Measurements from ENCODE around the gene SRCIN1. TPM values are rescaled to one million over a fixed set of nuclear protein-coding genes. Genes with fewer than 3 reads are reported as not detected.

Gene SRCIN1
- total and polyA plus RNA-seq, 7 donors: 0.04 to 0.39 (median 0.16) TPM; not detected in 1

DNA sequence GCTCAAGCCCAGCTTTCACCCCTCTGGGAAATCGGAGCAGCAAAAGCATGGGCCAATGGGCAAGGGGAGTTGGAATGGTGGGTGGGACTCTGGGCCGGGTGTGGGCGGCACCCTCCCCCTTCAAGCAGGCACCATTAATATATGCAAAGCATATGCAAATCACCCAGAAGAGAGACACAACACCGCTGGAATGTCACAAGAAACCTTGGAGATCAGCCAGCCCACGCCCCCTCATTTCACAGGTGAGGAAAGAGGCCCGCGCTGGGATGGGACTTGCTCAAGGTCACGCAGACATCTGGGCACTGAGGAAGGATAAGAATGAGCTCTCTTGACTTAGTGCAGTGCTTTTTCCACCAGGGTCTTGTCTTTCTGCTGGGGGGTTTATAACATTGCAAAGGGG lies 4.8 kb downstream of the SRCIN1 start:
- no peak for DNase-seq
- H3K27ac ChIP-seq: no peak overlapping the region
- H3K36me3 ChIP-seq (ENCODE audit: insufficient read depth in 1 of 2, low read depth in 1 of 2): no peaks in the 10 kb centered on the region
- TF ChIP-seq CTCF (IDR thresholded peaks at IDR 0.05): no peak
- intact Hi-C loops (cut with DNase I): no loop called here
- WGBS, 3 donors: 70 to 75% (median 72%) methylated on average over 8 of the region's 8 CpGs
- no peak overlapping the region for H3K4me3 ChIP-seq
- peaks cover 0 to 72% (median 13%) of the 10 kb centered on the region in 3 donors for H3K27me3 ChIP-seq (ENCODE audit: insufficient read depth in 3 of 3, low read length in 2 of 3)
- no peaks in the 10 kb centered on the region for H3K4me1 ChIP-seq
- H3K9me3 ChIP-seq: no peaks in the 10 kb centered on the region
- no peak for ATAC-seq

DNA sequence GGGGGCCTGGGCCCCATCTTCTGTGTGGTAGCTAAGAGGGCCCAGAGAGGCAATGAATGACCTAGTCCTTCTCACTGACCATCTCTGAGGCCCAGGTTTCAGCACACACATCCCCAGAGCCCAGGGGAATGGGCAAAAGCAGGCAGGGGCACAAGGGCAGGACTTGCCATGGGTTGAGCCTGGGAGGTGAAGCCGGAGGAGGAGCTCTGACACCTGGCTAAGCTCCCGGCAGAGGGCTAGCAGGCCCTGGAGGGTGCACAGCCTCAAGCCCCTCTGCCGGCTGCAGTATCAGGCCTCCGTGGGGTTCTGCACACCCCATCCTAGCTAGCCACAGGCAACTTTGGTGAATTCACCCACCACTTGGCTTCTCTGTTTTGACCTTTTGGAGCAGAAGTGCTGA lies 5.3 kb downstream of the SRCIN1 start:
- DNase-seq (no peak), ATAC-seq (no peak)
- intact Hi-C loops (cut with DNase I): no loop called here
- 73 to 93% (median 75%) methylated on average over 4 of the region's 4 CpGs for WGBS, 3 donors
- Histone ChIP-seq H3K36me3 (ENCODE audit: insufficient read depth in 1 of 2, low read depth in 1 of 2) (no peaks in the 10 kb centered on the region), H3K27me3 (ENCODE audit: insufficient read depth in 3 of 3, low read length in 2 of 3) (peaks cover 0 to 74% (median 17%) of the 10 kb centered on the region in 3 donors), H3K4me3 (no peak overlapping the region), H3K27ac (no peak overlapping the region), H3K9me3 (no peaks in the 10 kb centered on the region), H3K4me1 (no peaks in the 10 kb centered on the region)
- TF ChIP-seq CTCF (IDR thresholded peaks at IDR 0.05): no peak

GRCh38 chr17:38599398-38599856 lies 6.3 kb downstream of the SRCIN1 start:
- H3K27me3 ChIP-seq (ENCODE audit: insufficient read depth in 3 of 3, low read length in 2 of 3): peaks cover 0 to 73% (median 18%) of the 10 kb centered on the region in 3 donors
- H3K27ac ChIP-seq: no peak overlapping the region
- ATAC-seq (no peak), DNase-seq (no peak)
- H3K4me1 ChIP-seq: no peaks in the 10 kb centered on the region
- TF ChIP-seq CTCF (IDR thresholded peaks at IDR 0.05): no peak
- intact Hi-C loops (cut with DNase I): no loop called here
- H3K36me3 ChIP-seq (ENCODE audit: insufficient read depth in 1 of 2, low read depth in 1 of 2): no peaks in the 10 kb centered on the region
- H3K9me3 ChIP-seq: no peaks in the 10 kb centered on the region
- no peak overlapping the region for H3K4me3 ChIP-seq
- WGBS, 3 donors: 67 to 73% (median 70%) methylated on average over 9 of the region's 9 CpGs

DNA sequence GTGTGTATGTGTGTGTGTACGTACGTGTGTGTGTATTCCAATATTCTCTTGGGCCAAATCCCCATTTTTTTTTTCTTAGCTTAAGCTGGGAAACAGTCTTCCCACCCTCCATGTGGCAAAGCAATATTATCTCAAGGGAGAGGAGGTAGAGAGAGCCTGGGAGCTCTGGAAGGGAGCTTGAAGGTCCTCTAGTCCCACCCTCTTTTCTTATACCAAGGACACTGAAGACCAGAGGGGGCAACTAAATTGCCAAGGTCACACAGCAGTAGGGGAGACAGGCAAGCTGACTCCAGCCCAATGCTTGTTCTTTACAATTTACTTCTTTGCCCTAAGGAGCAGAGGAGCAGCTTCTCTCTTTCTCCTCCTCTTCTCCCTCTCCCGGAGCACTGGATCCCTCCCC lies 6.8 kb downstream of the SRCIN1 start:
- Histone ChIP-seq H3K4me1 (no peaks in the 10 kb centered on the region), H3K4me3 (no peak overlapping the region), H3K27ac (no peak overlapping the region), H3K27me3 (ENCODE audit: insufficient read depth in 3 of 3, low read length in 2 of 3) (peaks cover 0 to 73% (median 19%) of the 10 kb centered on the region in 3 donors), H3K36me3 (ENCODE audit: insufficient read depth in 1 of 2, low read depth in 1 of 2) (no peaks in the 10 kb centered on the region), H3K9me3 (no peaks in the 10 kb centered on the region)
- DNase-seq (no peak), ATAC-seq (no peak)
- TF ChIP-seq CTCF (IDR thresholded peaks at IDR 0.05): no peak
- intact Hi-C loops (cut with DNase I): no loop called here
- WGBS, 3 donors: 44 to 52% (median 45%) methylated on average over 3 of the region's 3 CpGs

DNA sequence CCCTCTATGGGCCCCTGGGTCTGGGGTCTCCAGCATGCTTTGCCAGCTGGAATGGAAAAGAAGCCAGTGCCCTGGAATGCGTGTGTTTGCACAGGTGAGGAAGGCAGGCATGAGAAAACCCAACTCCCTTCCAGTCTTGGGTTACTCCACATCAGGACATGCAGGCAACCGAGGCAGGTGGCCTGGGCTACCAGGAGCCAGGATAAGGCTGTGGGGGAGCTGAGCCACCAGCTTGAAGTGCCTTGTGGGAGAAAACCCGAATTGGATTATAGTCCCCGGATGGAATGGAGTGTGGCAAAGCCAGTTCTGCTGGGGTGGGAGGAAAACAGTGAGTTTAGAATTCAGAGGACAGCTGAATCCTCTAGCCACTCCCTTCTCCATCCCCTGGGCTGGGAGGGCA lies 7.2 kb downstream of the SRCIN1 start:
- no peak for TF ChIP-seq CTCF (IDR thresholded peaks at IDR 0.05)
- H3K27ac ChIP-seq: no peak overlapping the region
- no peaks in the 10 kb centered on the region for H3K36me3 ChIP-seq (ENCODE audit: insufficient read depth in 1 of 2, low read depth in 1 of 2)
- no peak overlapping the region for H3K4me3 ChIP-seq
- H3K9me3 ChIP-seq: no peaks in the 10 kb centered on the region
- no peak for DNase-seq
- H3K27me3 ChIP-seq (ENCODE audit: insufficient read depth in 3 of 3, low read length in 2 of 3): peaks cover 0 to 74% (median 18%) of the 10 kb centered on the region in 3 donors
- peak in 1 of 4 donors; percentile 21 for ATAC-seq
- WGBS, 3 donors: 13 to 19% (median 18%) methylated on average over 4 of the region's 4 CpGs
- intact Hi-C loops (cut with DNase I): no loop called here
- no peaks in the 10 kb centered on the region for H3K4me1 ChIP-seq

All from psoas muscle (tissue), 8 donors.